ENCODE measurements around the gene F5.

F5 gene

GRCh38 chr1:169484683-169485430 is 101.4 kb downstream of the F5 start:
- peak; percentile 75 to 81 for DNase-seq (ENCODE audit: low read depth in 2 of 2)
- H3K4me3 ChIP-seq (replicated peaks in 1 of 2; ENCODE audit: low read depth in 2 of 2, low read length in 2 of 2), result peak overlapping the region; percentile 66 to 86
- TF ChIP-seq, protein P1, sequence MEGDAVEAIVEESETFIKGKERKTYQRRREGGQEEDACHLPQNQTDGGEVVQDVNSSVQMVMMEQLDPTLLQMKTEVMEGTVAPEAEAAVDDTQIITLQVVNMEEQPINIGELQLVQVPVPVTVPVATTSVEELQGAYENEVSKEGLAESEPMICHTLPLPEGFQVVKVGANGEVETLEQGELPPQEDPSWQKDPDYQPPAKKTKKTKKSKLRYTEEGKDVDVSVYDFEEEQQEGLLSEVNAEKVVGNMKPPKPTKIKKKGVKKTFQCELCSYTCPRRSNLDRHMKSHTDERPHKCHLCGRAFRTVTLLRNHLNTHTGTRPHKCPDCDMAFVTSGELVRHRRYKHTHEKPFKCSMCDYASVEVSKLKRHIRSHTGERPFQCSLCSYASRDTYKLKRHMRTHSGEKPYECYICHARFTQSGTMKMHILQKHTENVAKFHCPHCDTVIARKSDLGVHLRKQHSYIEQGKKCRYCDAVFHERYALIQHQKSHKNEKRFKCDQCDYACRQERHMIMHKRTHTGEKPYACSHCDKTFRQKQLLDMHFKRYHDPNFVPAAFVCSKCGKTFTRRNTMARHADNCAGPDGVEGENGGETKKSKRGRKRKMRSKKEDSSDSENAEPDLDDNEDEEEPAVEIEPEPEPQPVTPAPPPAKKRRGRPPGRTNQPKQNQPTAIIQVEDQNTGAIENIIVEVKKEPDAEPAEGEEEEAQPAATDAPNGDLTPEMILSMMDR (IDR thresholded peaks at IDR 0.05; ENCODE audit: low read depth, low read length), result no peak

GRCh38 chr1:169484101-169484500 is 102.2 kb downstream of the F5 start:
- DNase-seq (ENCODE audit: low read depth in 2 of 2), result no peak
- TF ChIP-seq, protein P1 (IDR thresholded peaks at IDR 0.05; ENCODE audit: low read depth, low read length), result no peak
- peak overlapping the region; percentile 8 to 86 for H3K4me3 ChIP-seq (replicated peaks in 1 of 2; ENCODE audit: low read depth in 2 of 2, low read length in 2 of 2)

DNA sequence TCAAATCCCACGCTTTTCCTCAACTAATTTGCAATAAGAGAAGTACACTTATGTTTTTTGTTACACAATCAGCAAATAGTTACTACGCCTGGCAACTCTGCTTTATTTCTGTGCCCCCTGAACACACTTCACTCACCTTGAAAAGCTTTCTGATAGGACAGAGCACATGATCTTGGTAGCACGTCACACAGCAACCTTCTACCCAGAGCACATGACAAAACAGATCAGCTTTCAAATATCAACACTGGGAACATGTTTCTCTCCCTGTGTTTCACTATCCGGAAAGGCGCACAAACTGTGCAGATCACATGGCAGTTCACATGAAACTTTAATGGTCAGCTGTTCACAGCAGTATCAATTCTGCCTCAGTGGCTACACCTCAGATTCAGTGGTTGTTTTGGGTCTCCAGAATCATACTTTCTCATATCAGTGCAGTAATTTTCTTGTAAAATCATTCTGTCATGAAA is 102.7 kb downstream of the F5 start:
- TF ChIP-seq, protein P1 (IDR thresholded peaks at IDR 0.05; ENCODE audit: low read depth, low read length), result no peak
- peak overlapping the region in 1 of 2 donors; percentile 86 for H3K4me3 ChIP-seq (replicated peaks in 1 of 2; ENCODE audit: low read depth in 2 of 2, low read length in 2 of 2)
- peak; percentile 47 to 68 for DNase-seq (ENCODE audit: low read depth in 2 of 2)

DNA sequence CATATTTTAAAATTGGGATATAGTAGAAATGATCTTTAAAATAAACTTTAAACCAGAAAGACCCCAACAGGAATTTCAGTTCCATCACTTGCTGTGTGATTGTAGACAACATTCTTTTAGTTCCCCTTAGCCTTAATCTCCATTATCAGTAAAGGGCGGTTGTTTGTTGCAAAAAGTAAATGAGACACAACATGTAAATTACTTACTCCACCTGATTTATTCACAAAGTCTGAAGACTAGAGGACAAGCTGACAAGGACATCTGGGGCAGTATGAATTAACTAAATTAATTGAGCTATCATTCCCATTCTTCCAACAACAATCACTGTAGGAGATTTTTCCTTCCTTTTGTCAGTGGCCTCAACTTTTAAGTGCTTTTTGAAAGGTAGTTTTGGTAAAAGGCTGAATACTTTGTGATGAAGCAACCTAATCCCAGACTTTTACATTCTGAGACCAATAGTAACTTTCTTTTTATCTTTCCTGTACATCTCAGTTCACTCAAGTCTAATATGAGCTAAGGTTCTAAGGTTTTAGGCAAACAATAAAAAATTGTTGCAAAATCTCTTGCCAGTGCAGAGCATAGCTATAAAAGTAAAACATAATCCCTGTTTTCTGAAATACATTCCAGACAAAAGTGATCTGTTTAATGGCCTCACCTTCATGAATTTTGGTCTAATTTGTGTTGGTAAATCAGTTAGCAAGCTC is 106.8 kb downstream of the F5 start:
- TF ChIP-seq, protein P1 (IDR thresholded peaks at IDR 0.05; ENCODE audit: low read depth, low read length), result no peak
- DNase-seq (ENCODE audit: low read depth in 2 of 2), result no peak
- H3K4me3 ChIP-seq (replicated peaks in 1 of 2; ENCODE audit: low read depth in 2 of 2, low read length in 2 of 2), result no peak overlapping the region

- TF ChIP-seq, protein P1 (IDR thresholded peaks at IDR 0.05; ENCODE audit: low read depth, low read length), result no peak
- no peak for DNase-seq (ENCODE audit: low read depth in 2 of 2)
- no peak overlapping the region for H3K4me3 ChIP-seq (replicated peaks in 1 of 2; ENCODE audit: low read depth in 2 of 2, low read length in 2 of 2)
Observed at GRCh38 chr1:169478094-169478672, 108.1 kb downstream of the F5 start.

- no peak overlapping the region for H3K4me3 ChIP-seq (replicated peaks in 1 of 2; ENCODE audit: low read depth in 2 of 2, low read length in 2 of 2)
- no peak for DNase-seq (ENCODE audit: low read depth in 2 of 2)
- TF ChIP-seq, protein P1 (IDR thresholded peaks at IDR 0.05; ENCODE audit: low read depth, low read length), result no peak
Observed at GRCh38 chr1:169475806-169476387, 110.4 kb downstream of the F5 start.
